ENCODE measurements around the gene SEZ6.

SEZ6 gene

GRCh38 chr17:29024316-29024952 is 18.6 kb upstream of the SEZ6 start:
- TF ChIP-seq BACH2 (CRISPR knock-in tag; IDR thresholded peaks at IDR 0.05; ENCODE audit: borderline replicate concordance) (no peak), CSRNP3 (CRISPR knock-in tag; IDR thresholded peaks at IDR 0.05) (no peak), CSDC2 (CRISPR knock-in tag; IDR thresholded peaks at IDR 0.05) (no peak), ZNF565 (CRISPR knock-in tag; conservative IDR thresholded peaks at IDR 0.05; ENCODE audit: low read depth) (no peak), ZC3H10 (CRISPR knock-in tag; IDR thresholded peaks at IDR 0.05) (no peak)
- no peak for ATAC-seq

GRCh38 chr17:29022074-29022473 is 16.2 kb upstream of the SEZ6 start:
- no peak for TF ChIP-seq RARB (CRISPR knock-in tag; IDR thresholded peaks at IDR 0.05)
- TF ChIP-seq CREB5 (CRISPR knock-in tag; IDR thresholded peaks at IDR 0.05; ENCODE audit: low read depth), result no peak
- TF ChIP-seq BACH2 (CRISPR knock-in tag; IDR thresholded peaks at IDR 0.05; ENCODE audit: borderline replicate concordance), result no peak
- no peak for TF ChIP-seq ZC3H10 (CRISPR knock-in tag; IDR thresholded peaks at IDR 0.05)
- no peak for TF ChIP-seq TOX (CRISPR knock-in tag; IDR thresholded peaks at IDR 0.05; ENCODE audit: borderline replicate concordance)
- TF ChIP-seq ARNTL (CRISPR knock-in tag; IDR thresholded peaks at IDR 0.05; ENCODE audit: borderline replicate concordance, low read depth), result no peak
- no peak for TF ChIP-seq PATZ1 (CRISPR knock-in tag; IDR thresholded peaks at IDR 0.05; ENCODE audit: borderline replicate concordance)
- no peak for TF ChIP-seq OSR1 (CRISPR knock-in tag; IDR thresholded peaks at IDR 0.05)
- TF ChIP-seq TSHZ2 (CRISPR knock-in tag; IDR thresholded peaks at IDR 0.05), result no peak
- TF ChIP-seq GLIS3 (CRISPR knock-in tag; IDR thresholded peaks at IDR 0.05), result no peak
- no peak for TF ChIP-seq ZFP3 (CRISPR knock-in tag; IDR thresholded peaks at IDR 0.05)
- no peak for TF ChIP-seq ESRRG (CRISPR knock-in tag; IDR thresholded peaks at IDR 0.05)
- no peak for TF ChIP-seq ZNF70 (CRISPR knock-in tag; IDR thresholded peaks at IDR 0.05)
- no peak for TF ChIP-seq ISL1 (CRISPR knock-in tag; IDR thresholded peaks at IDR 0.05)
- no peak for ATAC-seq

GRCh38 chr17:29021226-29021625 is 15.4 kb upstream of the SEZ6 start:
- ATAC-seq, result no peak
- TF ChIP-seq SNAI2 (CRISPR knock-in tag; IDR thresholded peaks at IDR 0.05), result no peak
- TF ChIP-seq TSHZ2 (CRISPR knock-in tag; IDR thresholded peaks at IDR 0.05), result no peak
- no peak for TF ChIP-seq ZNF8 (CRISPR knock-in tag; IDR thresholded peaks at IDR 0.05)
- TF ChIP-seq ZFP30 (CRISPR knock-in tag; IDR thresholded peaks at IDR 0.05), result no peak
- no peak for TF ChIP-seq POU6F1 (CRISPR knock-in tag; IDR thresholded peaks at IDR 0.05; ENCODE audit: borderline replicate concordance, low read depth)
- TF ChIP-seq OSR1 (CRISPR knock-in tag; IDR thresholded peaks at IDR 0.05), result no peak
- no peak for TF ChIP-seq PATZ1 (CRISPR knock-in tag; IDR thresholded peaks at IDR 0.05; ENCODE audit: borderline replicate concordance)
- TF ChIP-seq BACH2 (CRISPR knock-in tag; IDR thresholded peaks at IDR 0.05; ENCODE audit: borderline replicate concordance), result no peak
- TF ChIP-seq CSRNP3 (CRISPR knock-in tag; IDR thresholded peaks at IDR 0.05), result no peak

All from SK-N-SH treated with all-trans-retinoic acid at 6 μM for 48 hours (cell line).